GM21723 (cell line): ENCODE measurements around the gene PICALM.

ENCODE experiments used
- ATAC-seq: cut with Tn5 transposase; IDR thresholded peaks from one replicate; pipeline ENCODE4 v1.9.1; 2021; ENCODE audit warnings: mild to moderate bottlenecking, moderate library complexity; ENCODE audit not compliant: unreplicated experiment

PICALM gene

DNA sequence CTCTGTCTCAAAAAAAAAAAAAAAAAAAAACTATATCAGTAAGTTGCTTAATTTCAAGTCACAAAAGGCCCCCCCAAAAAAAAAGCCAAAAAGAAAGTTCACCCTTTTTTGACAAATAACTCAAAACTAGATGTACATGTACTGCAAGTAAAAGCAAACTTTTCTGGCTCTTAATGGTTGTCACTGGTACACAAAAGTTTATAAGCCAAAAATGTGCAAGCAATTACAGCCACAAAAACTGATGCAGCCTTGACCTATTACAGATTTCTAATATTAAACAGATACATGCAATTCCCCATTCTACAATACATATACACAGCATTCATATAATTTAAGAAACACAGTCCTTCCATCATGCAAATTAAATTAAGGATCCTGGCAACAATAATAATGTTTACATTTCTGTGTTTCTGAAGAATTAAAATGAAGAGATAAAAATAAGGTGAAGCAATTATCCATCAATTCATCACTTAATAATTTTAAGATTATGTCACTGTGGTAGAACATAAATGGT, 18.6 kb downstream of the PICALM start:
- ATAC-seq = no peak

DNA sequence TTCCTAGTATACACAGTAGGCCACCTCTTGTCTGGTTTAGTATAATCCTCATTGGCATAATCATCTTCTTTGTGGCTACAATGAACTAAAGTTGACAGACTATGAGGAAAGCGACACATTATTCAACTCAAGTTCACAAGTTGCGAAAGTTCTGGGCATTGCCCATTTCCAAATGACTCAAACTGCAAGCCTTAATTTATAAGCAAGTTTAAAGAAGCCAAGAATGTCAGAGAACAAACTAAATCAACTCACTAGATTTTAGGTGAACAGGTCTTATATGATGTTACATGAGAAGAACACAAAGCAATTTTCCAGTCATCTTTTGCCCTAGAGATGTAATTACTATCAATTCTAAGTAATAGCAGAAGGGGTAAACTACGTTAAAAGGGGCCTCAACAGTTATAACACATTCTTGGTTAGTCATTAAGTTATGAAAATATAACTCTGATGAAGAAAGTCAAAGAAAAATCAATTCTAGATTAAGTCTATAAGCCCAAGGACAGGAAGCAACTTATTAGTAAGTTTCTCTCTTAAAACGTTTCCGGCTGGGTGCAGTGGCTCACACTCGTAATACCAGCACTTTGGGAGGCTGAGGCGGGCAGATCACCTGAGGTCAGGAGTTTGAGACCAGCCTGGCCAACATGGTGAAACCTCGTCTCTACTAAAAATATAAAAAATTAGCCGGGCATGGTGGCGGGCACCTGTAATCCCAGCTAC, 21.5 kb downstream of the PICALM start:
- peak; percentile 39 for ATAC-seq

DNA sequence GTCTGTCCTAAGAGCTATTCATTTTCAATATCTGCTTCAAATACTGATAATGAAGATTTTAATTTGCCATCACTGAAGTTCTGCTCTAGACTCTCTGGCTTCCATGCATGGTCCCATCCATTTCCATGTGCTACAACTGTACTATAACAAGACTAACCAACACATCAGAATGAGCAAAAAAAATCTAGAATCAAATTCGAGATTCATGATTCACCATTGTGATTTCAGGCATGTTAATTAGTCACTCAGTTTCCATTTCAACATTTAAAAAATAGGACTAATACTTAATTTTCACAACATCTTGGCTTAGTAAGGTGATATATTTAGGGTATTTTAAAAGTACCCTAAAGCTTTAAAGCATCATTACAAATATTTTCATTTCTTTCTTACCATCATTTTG, 22.8 kb downstream of the PICALM start:
- no peak for ATAC-seq

DNA sequence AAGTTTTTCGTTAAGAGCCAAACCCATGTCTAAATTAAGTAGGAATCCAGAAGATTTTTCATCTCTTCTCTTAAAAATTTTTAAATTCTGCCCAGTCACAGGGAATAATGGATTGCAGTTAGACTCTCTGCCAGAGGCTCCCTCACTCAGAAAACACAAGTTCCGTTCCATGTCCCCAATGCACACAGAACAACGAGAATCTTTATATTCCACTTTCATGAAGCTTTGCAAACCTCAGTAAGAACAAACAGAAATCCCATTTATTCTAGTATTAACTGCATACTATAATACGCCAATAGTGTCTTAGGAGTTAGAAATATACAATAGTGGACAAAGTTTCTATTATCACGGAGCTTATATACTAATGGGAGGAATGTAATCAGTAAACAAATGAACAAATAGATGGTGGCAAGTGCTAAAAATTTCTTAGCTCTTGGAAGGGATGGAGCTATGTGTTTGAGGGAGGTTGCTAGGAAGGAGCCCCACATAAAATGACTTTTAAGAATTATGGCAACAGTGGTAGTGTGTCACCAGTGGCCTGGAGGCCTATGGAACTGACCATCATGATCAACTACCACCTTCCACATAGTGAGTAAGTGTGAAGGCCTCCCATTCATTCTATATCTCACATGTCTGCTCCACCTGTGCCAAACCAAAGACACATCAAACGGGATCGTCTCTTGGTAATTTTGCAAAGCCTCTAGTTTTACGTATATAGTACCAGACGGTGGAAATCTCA, 24.9 kb downstream of the PICALM start:
- no peak for ATAC-seq

DNA sequence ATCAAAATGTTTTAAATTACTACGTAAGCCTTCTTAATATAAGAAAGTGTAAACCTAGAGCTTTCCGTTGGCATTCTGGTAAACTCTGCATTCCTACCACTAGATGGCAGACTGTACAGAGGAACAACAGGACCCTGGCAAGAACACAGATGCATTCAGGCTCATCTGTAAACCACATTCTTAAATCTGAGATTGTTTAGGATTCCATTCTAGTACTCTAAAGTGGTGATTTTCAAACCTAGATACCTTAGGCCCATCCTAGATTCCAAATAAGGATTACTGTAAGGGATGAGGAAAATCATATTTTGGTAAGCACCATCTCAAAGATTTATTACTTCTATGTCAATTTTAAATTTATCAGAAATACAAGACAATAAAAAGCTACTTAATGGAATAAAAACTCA, 26.9 kb downstream of the PICALM start:
- peak; percentile 64 for ATAC-seq

DNA sequence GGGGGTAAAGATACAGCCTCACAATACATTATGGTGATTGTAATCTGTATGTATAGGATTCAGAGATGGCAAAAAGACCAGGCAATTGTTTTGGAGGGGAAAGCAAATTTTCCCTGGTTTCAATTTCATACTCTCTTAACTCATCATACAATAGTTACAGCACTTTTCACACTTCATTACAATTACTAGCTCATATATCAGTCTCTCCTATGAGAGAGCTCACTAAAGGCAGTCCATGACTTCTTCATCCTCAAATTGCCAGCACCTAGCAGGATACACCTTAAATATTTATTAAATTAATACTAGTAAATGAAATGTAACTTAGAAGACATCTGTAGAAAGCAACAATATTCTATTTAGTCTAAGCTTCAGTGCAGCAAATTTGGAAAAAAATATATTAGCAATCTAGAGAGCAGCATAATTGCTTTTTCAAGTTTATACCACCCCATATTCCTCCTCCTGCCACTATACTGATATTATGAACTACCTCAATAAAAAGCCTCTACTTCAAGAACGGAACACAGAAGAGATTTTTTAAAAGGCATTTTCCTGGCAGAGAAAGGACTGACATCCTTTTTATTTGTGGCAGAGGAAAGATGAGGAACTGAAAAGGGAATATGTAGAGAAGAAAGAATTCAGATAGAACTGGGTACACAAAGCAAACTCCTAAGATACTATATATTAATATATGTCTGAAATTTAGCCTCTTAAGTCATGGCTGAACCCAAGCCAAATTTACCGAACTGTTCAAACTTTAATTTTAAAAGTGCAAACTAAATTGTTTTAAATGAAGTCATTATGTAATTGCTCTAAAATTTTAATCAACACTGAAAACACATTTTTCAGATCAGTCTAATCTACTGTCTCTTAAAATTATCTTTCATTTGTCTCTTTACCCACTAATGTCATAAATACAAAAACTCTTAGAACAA, 27.7 kb downstream of the PICALM start:
- no peak for ATAC-seq

DNA sequence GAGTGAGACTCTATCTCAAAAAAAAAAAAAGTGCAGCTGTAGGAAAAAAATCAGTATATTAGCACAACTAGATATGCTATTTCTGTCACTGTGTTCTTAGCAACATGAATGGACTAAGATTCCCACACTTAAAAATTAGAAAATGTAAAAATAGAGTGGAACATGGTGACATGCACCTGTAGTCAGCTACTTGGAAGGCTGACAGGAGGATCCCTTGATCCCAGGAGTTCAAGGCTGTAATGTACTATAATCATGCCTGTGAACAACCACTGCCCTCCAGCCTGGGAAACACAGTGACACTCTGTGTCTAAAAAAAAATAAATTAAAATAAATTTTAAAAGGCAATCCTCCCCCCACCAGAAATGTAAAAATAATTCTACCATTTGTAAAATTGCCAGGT, 29.8 kb downstream of the PICALM start:
- no peak for ATAC-seq

DNA sequence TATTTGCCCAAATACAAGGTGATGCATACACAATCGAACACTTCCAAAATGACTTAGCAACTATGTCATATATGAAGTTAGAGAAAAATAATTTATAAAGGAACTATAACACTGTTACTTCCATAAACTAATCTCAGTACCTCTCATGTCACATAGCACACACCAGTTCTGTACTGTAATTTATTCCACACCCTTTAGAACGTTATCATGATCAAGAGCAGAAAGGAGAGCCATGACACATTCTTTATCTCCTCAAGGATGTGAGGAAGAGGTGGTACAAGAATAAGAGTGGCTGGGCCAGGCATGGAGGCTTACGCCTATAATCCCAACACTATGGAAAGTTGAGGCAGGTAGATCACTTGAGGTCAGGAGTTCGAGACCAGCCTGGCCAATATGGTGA, 31.1 kb downstream of the PICALM start:
- ATAC-seq = no peak

DNA sequence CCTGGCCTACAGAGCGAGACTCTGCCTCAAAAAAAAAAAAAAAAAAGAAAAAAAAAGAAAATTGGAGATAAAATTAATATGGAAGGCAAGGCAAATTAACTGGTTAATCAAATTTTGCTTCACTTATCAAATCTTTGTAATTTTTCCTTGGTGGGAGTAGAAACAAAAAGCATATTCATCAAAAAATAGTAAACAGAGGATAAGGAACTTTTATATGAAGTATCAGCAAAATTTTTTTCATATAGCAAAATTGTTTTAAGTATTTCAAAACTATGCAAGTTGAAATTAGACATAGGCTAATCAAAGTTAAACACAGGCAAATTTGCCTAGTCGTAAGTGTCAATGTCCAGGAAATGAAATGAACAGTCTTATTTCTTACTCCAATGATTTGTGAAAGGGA, 33.0 kb downstream of the PICALM start:
- no peak for ATAC-seq

DNA sequence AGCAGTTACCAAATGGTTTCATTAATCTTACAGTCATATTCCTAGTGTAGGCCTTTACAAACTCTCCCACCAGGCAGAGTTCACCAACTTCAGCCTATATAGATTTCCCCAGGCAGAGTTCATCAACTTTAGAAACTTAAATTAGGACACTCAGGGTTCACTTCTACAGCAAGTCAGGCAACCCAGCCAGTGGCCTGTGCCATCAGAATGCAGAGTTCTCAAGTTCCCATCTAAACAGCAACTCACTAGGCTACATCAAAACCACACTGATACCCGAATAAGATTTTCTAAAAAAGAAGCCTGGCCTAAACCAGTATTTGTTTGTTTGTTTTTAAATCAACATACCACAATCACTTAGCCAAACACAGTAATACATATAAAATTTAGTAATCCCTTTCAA, 33.7 kb downstream of the PICALM start:
- no peak for ATAC-seq

DNA sequence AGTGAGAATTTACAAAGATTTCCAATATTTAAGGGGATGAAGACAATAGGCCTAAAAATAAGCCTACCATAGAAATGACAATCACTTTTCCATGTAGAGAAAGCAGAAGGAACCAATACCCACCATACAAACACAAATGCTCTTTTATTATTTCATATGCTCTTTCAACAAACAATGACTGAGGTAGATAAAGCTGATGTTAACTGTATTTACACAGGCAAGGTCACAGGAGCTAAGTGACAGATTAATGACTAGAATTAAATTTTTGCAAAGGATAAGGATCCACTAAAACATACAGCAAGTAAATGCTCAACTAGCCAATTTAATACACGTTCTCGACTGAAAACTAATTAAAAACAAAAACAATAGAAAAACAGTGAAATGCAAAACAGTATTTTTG, 34.2 kb downstream of the PICALM start:
- no peak for ATAC-seq

DNA sequence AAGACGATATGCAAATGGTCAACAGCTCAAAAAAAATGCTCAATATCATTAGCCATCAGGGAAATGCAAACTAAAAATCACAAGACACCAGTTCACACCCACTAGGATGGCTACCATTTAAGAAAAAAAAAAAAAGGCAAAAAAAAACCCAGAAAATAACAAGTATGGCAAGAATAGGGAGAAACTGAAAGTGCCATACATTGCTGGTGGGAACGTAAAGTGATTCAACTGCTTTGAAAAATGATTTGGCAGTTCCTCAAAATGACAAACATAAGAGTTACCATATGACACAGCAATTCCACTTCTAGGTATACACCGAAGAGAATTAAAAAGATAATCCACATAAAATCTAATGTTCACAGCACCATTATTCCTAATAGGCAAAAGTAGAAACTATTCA, 47.5 kb downstream of the PICALM start:
- peak; percentile 55 for ATAC-seq

DNA sequence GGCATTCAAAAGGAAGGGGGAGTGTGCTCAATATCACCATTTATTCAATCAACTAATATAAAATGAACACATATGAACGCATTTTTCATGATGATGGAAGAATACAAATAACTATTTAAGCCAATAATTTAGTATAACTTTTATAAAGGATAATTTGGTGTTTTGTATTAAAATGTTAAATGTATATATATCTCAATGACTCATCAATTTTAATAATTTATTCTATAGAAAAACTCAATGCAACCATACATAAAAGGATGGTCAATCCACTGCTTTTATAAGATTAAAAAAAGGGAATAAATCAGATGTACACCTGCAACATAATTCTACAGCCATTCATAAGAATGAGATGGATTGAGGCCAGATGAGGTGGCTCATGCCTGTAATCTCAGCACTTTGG, 50.6 kb downstream of the PICALM start:
- no peak for ATAC-seq

DNA sequence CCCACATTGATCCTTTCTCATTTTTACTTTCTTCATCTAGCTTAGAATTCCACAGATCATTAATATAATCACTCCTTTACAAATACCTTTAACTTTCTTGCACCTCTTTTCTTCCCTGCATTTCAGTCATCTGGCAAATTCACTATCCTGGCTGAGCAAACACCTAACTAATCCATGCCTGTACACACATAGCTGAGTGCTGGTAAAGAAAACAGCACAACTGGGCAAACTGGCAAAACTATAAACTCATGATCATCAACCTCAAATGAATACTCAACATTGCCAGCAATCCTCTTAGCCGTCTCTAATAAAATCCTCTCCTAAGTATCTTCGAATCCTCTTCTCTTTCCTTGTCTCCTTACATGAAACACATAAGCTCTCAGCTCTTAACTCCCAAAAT, 52.4 kb downstream of the PICALM start:
- ATAC-seq = no peak

DNA sequence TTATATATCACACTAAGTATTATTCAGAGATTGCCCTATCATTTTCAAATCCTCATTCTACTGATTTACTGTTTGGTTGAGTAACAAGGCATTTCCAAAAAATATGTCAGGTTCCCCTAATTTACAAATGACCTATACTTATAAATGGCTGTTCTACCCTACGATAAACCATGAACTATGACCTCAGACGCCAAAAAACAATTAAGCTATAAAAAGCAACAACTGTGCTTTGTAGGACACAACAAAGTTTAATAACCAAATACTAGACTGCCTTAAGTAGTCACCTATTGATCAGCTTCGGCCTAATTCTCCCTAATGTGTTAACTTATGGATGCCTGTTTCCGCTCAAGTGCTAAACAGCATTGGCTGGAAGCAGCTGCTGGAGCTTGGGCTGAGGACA, 53.2 kb downstream of the PICALM start:
- ATAC-seq = no peak

DNA sequence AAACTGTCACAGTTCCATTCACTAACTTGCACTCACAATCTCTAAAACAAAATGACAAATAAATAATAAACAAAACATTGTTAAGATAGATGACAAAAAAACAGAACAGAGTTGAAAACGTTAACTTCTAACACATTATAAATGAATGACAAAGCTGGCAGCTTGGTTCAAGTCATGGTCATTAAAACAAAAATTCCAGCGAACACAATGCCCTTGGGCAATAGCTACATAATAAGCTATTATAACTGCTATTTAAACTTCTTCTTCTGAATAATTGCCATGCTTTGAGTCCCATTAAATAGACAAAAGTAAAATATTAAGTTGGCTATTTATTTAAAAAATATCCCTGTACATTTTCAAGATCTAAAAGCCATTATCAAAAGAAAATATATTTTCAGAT, 54.7 kb downstream of the PICALM start:
- no peak for ATAC-seq

DNA sequence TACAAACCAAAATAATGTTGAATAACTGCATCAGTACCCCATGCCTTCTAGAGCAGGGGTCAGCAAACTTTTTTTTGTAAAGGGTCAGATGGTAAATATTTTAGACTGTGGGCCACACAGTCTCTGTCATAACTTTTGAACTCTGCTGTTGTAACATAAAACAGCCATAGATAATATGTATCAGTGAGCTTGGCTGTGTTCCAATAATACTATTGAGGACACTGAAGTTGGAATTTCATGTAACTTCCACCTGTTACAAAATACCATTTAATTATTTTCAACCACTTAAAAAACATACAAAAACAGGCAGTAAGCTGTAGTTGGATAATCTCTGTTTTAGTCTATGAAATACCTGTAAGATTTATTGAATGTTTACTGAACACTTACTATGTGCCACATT, 55.2 kb downstream of the PICALM start:
- ATAC-seq = no peak

DNA sequence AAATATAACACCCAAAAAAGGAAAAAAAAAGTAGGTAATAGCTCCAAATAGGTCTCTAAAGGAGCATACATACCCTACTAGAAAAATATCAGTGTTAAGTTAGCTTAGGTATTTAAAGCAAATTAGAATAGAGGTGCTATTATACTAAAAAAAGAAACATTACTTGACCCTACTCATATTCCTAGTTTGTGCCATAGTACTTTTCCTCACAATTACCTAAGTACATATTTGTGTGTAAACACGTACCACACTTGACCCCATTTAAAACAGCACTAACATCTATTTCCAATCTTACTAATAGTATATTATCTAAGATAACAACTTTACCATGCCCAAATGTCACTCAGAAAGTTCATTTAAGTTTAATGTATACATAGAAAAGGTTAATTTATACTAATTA, 57.7 kb downstream of the PICALM start:
- no peak for ATAC-seq

DNA sequence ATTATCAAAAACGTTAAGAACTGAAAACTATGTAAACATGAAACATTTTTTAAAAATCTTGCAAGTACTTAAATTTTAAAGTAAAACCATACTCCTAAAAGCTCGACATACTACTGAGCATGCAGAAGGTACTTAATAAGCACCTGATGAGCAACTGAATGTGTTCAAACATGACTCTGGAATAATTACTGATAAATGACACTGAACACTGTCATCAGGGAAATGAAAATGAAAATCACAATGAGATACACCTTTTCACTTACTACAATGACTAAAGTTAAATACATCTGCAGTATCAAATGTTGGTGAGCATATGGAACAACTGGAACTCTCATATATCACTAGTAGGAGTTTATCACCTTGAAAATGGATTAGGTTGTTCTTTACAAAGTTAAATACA, 65.2 kb downstream of the PICALM start:
- ATAC-seq = no peak

DNA sequence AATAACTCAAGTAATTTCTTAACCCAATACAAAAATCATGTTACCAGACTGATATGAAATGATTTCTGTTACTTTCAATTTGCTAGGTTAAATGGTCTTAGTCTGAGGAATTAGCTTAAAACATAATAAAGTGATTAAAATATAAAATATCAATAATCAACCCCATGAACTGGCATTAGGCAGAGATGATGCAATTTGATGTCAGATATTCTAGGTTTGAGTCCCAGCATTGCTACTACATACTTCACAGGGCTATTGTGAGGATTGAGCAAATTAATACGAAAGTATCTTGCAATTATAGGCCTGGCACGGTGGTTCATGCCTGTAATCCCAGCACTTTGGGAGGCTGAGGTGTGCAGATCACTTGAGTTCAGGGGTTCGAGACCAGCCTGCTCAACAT, 66.5 kb downstream of the PICALM start:
- no peak for ATAC-seq

DNA sequence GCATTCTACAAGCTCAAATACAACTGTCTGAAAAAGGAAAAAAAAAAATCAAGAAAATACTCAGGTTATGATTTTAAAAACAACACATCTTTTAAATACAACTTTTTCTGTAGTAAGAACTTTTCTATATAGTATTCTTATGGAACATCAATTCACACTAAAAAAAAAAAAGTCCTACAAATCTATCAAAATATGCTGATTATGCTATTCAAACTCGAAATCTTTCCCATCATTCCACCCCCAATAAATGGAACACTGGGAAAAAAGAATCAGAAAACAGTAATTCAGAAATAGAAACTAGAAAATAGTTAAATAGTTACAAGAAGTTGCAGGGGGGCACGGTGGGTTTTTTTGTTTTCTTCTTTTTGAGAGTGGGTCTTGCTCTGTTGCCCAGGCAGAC, 77.4 kb downstream of the PICALM start:
- ATAC-seq = no peak
